BLaER1 treated with 17β-estradiol and CSF1 and Interleukin-3, amounts not matched to agents 10 nM and 100 nM (cell line): Measurements from ENCODE around the gene IL17RA.
A peak's percentile ranks its signal among the peaks of the same experiment; 100 is the strongest.

ENCODE experiments used
- H3K27ac ChIP-seq, 11 experiments: shearing (Covaris generic); formaldehyde crosslinking; 2 replicates each; pipeline ENCODE4 v1.8.1; 2022
- H3K27me3 ChIP-seq, 11 experiments: shearing (Covaris generic); formaldehyde crosslinking; 2 replicates each; pipeline ENCODE4 v1.8.1; 2022
- H3K36me3 ChIP-seq, 11 experiments: shearing (Covaris generic); formaldehyde crosslinking; 2 replicates each; pipeline ENCODE4 v1.8.1; 2022
- H3K4me1 ChIP-seq, 10 experiments: shearing (Covaris generic); formaldehyde crosslinking; 2 replicates each; pipeline ENCODE4 v1.8.1; 2022
- H3K4me2 ChIP-seq, 11 experiments: shearing (Covaris generic); formaldehyde crosslinking; 2 replicates each; pipeline ENCODE4 v1.8.1; 2022
- H3K4me3 ChIP-seq, 10 experiments: shearing (Covaris generic); formaldehyde crosslinking; 2 replicates each; pipeline ENCODE4 v1.8.1; 2022
- H3K9ac ChIP-seq, 11 experiments: shearing (Covaris generic); formaldehyde crosslinking; 2 replicates each; pipeline ENCODE4 v1.8.1; 2022
- H3K9me3 ChIP-seq, 11 experiments: shearing (Covaris generic); formaldehyde crosslinking; replicated peaks in 1 of 11; 2 replicates each; pipeline ENCODE4 v1.8.1; 2022
- H4K20me1 ChIP-seq, 11 experiments: shearing (Covaris generic); formaldehyde crosslinking; 2 replicates each; pipeline ENCODE4 v1.8.1; 2022
- Cebpa-rat ChIP-seq, 11 experiments: shearing (Covaris generic); IDR thresholded peaks; 2 replicates each; pipeline ENCODE4 v1.8.1; 2022

The IL17RA gene

GRCh38 chr22:17131686-17132085 is 46.9 kb downstream of the IL17RA start:
- Histone ChIP-seq H3K9me3 (no peaks in the 10 kb centered on the region), H3K9ac (no peak overlapping the region), H3K4me2 (peak overlapping the region; percentile 13 to 64 (median 35); a peak in 14 of 22 replicates), H3K27me3 (no peaks in the 10 kb centered on the region), H3K4me3 (no peak overlapping the region), H3K27ac (no peak overlapping the region), H3K4me1 (peaks cover 12 to 18% (median 16%) of the 10 kb centered on the region in 10 experiments; a peak in 19 of 20 replicates), H4K20me1 (peaks cover 0 to 29% (median 3%) of the 10 kb centered on the region in 11 experiments; a peak in 6 of 22 replicates), H3K36me3 (peaks cover 5 to 40% (median 24%) of the 10 kb centered on the region in 11 experiments; a peak in 21 of 22 replicates)
- TF ChIP-seq Cebpa-rat (IDR thresholded peaks at IDR 0.05), result no peak

GRCh38 chr22:17132112-17132511 is 47.3 kb downstream of the IL17RA start:
- H3K36me3 ChIP-seq, result peaks cover 10 to 45% (median 29%) of the 10 kb centered on the region in 11 experiments; a peak in 21 of 22 replicates
- peaks cover 0 to 32% (median 3%) of the 10 kb centered on the region in 11 experiments; a peak in 7 of 22 replicates for H4K20me1 ChIP-seq
- no peaks in the 10 kb centered on the region for H3K9me3 ChIP-seq
- H3K27ac ChIP-seq, result no peak overlapping the region
- no peak overlapping the region for H3K4me3 ChIP-seq
- H3K9ac ChIP-seq, result no peak overlapping the region
- TF ChIP-seq Cebpa-rat (IDR thresholded peaks at IDR 0.05), result no peak
- H3K4me1 ChIP-seq, result peaks cover 12 to 18% (median 16%) of the 10 kb centered on the region in 10 experiments; a peak in 19 of 20 replicates
- H3K27me3 ChIP-seq, result no peaks in the 10 kb centered on the region
- H3K4me2 ChIP-seq, result peak overlapping the region; percentile 13 to 64 (median 35); a peak in 17 of 22 replicates

- Histone ChIP-seq H3K27me3 (no peaks in the 10 kb centered on the region), H3K27ac (no peak overlapping the region), H3K9ac (no peak overlapping the region), H3K9me3 (no peaks in the 10 kb centered on the region), H3K4me3 (no peak overlapping the region), H4K20me1 (peaks cover 0 to 42% (median 12%) of the 10 kb centered on the region in 11 experiments; a peak in 11 of 22 replicates), H3K4me2 (no peak overlapping the region; a peak in 2 of 22 replicates), H3K36me3 (peaks cover 20 to 55% (median 39%) of the 10 kb centered on the region in 11 experiments), H3K4me1 (peaks cover 12 to 18% (median 16%) of the 10 kb centered on the region in 10 experiments; a peak in 19 of 20 replicates)
- TF ChIP-seq Cebpa-rat (IDR thresholded peaks at IDR 0.05), result no peak
Measured at GRCh38 chr22:17133137-17133536, 48.3 kb downstream of the IL17RA start.

GRCh38 chr22:17135153-17135760 is 50.5 kb downstream of the IL17RA start:
- H3K4me2 ChIP-seq, result no peak overlapping the region
- H3K4me3 ChIP-seq, result no peak overlapping the region
- peaks cover 12 to 18% (median 16%) of the 10 kb centered on the region in 10 experiments; a peak in 19 of 20 replicates for H3K4me1 ChIP-seq
- peaks cover 0 to 62% (median 26%) of the 10 kb centered on the region in 11 experiments; a peak in 15 of 22 replicates for H4K20me1 ChIP-seq
- no peak overlapping the region for H3K27ac ChIP-seq
- H3K36me3 ChIP-seq, result peaks cover 41 to 76% (median 60%) of the 10 kb centered on the region in 11 experiments
- H3K27me3 ChIP-seq, result no peaks in the 10 kb centered on the region
- no peak for TF ChIP-seq Cebpa-rat (IDR thresholded peaks at IDR 0.05)
- H3K9ac ChIP-seq, result no peak overlapping the region
- H3K9me3 ChIP-seq, result no peaks in the 10 kb centered on the region

GRCh38 chr22:17137170-17137569 is 52.4 kb downstream of the IL17RA start:
- TF ChIP-seq Cebpa-rat (IDR thresholded peaks at IDR 0.05), result no peak
- no peak overlapping the region for H3K9ac ChIP-seq
- H3K27ac ChIP-seq, result no peak overlapping the region
- H3K27me3 ChIP-seq, result no peaks in the 10 kb centered on the region
- no peak overlapping the region for H3K4me3 ChIP-seq
- no peak overlapping the region for H3K4me2 ChIP-seq
- peaks cover 3 to 17% (median 6%) of the 10 kb centered on the region in 10 experiments; a peak in 19 of 20 replicates for H3K4me1 ChIP-seq
- no peaks in the 10 kb centered on the region for H3K9me3 ChIP-seq
- peaks cover 60 to 95% (median 79%) of the 10 kb centered on the region in 11 experiments for H3K36me3 ChIP-seq
- peaks cover 0 to 74% (median 43%) of the 10 kb centered on the region in 11 experiments; a peak in 21 of 22 replicates for H4K20me1 ChIP-seq

- H3K27me3 ChIP-seq, result no peaks in the 10 kb centered on the region
- peaks cover 68 to 98% (median 86%) of the 10 kb centered on the region in 11 experiments for H3K36me3 ChIP-seq
- TF ChIP-seq Cebpa-rat (IDR thresholded peaks at IDR 0.05), result no peak
- no peak overlapping the region for H3K4me3 ChIP-seq
- no peak overlapping the region for H3K4me2 ChIP-seq
- peaks cover 0 to 82% (median 48%) of the 10 kb centered on the region in 11 experiments; a peak in 21 of 22 replicates for H4K20me1 ChIP-seq
- no peak overlapping the region for H3K27ac ChIP-seq
- H3K9ac ChIP-seq, result no peak overlapping the region
- H3K9me3 ChIP-seq, result no peaks in the 10 kb centered on the region
- H3K4me1 ChIP-seq, result peaks cover 0 to 13% (median 0%) of the 10 kb centered on the region in 10 experiments; a peak in 2 of 20 replicates
Measured at GRCh38 chr22:17137861-17138425, 53.1 kb downstream of the IL17RA start.

GRCh38 chr22:17138513-17138912 is 53.7 kb downstream of the IL17RA start:
- H3K27ac ChIP-seq, result no peak overlapping the region
- H3K4me2 ChIP-seq, result no peak overlapping the region
- peaks cover 0 to 83% (median 51%) of the 10 kb centered on the region in 11 experiments; a peak in 21 of 22 replicates for H4K20me1 ChIP-seq
- H3K36me3 ChIP-seq, result peaks cover 74 to 98% (median 90%) of the 10 kb centered on the region in 11 experiments
- H3K4me1 ChIP-seq, result peaks cover 0 to 13% (median 0%) of the 10 kb centered on the region in 10 experiments; a peak in 2 of 20 replicates
- no peaks in the 10 kb centered on the region for H3K9me3 ChIP-seq
- TF ChIP-seq Cebpa-rat (IDR thresholded peaks at IDR 0.05), result no peak
- no peak overlapping the region for H3K9ac ChIP-seq
- H3K4me3 ChIP-seq, result no peak overlapping the region
- H3K27me3 ChIP-seq, result no peaks in the 10 kb centered on the region

GRCh38 chr22:17140022-17140421 is 55.2 kb downstream of the IL17RA start:
- Histone ChIP-seq H3K4me2 (no peak overlapping the region), H3K4me1 (peaks cover 0 to 13% (median 0%) of the 10 kb centered on the region in 10 experiments; a peak in 2 of 20 replicates), H3K27ac (no peak overlapping the region), H3K4me3 (no peak overlapping the region), H3K9ac (no peak overlapping the region), H3K36me3 (peaks cover 85 to 98% (median 91%) of the 10 kb centered on the region in 11 experiments), H3K9me3 (no peaks in the 10 kb centered on the region), H3K27me3 (no peaks in the 10 kb centered on the region), H4K20me1 (peaks cover 0 to 89% (median 65%) of the 10 kb centered on the region in 11 experiments; a peak in 21 of 22 replicates)
- no peak for TF ChIP-seq Cebpa-rat (IDR thresholded peaks at IDR 0.05)
